Progenitor cell of endocrine pancreas (in vitro differentiated cells): ENCODE measurements around the gene GLRX. TPM values are rescaled to one million over a fixed set of nuclear protein-coding genes. Genes with fewer than 3 reads are reported as not detected.
A peak's percentile ranks its signal among the peaks of the same experiment; 100 is the strongest.

ENCODE experiments used
- DNase-seq: peaks from one replicate; pipeline ENCODE4 v3.0.0; 2021; ENCODE audit warnings: low spot score; ENCODE audit not compliant: unreplicated experiment
- H3K27ac Mint-ChIP-seq: 2 replicates; pipeline ENCODE4 v1.8.0; 2021; ENCODE audit warnings: mild to moderate bottlenecking, moderate library complexity, mixed read lengths
- H3K27me3 Mint-ChIP-seq: 2 replicates; pipeline ENCODE4 v1.8.0; 2021; ENCODE audit warnings: mixed read lengths
- H3K36me3 Mint-ChIP-seq: 2 replicates; pipeline ENCODE4 v1.8.0; 2022; ENCODE audit warnings: mixed read lengths; ENCODE audit not compliant: insufficient read depth
- H3K4me1 Mint-ChIP-seq: 2 replicates; pipeline ENCODE4 v1.8.0; 2021; ENCODE audit warnings: low read depth, mixed read lengths
- H3K4me3 Mint-ChIP-seq: 2 replicates; pipeline ENCODE4 v1.8.0; 2021; ENCODE audit warnings: low read depth, mild to moderate bottlenecking, moderate library complexity, mixed read lengths
- H3K9me3 Mint-ChIP-seq: 2 replicates; pipeline ENCODE4 v1.8.0; 2021; ENCODE audit warnings: low read depth, mixed read lengths
- CTCF ChIP-seq: fragments of 200-600 bp; sonication (generic); IDR thresholded peaks from one replicate; pipeline ENCODE4 v1.5.0; 2021; ENCODE audit warnings: antibody characterized with exemption, mild to moderate bottlenecking; ENCODE audit not compliant: unreplicated experiment
- total RNA-seq: library from RNA; stranded (reverse); gene quantifications from 2 replicates; pipeline ENCODE4 v1.2.1, GENCODE V29; 2021

The GLRX gene
- total RNA-seq, 1 donor from 2014 or later = 12.7 TPM

GRCh38 chr5:95784514-95785302 lies 37.8 kb downstream of the GLRX start:
- H3K27me3 Mint-ChIP-seq = no peaks in the 10 kb centered on the region
- DNase-seq = no peak
- no peaks in the 10 kb centered on the region for H3K9me3 Mint-ChIP-seq
- H3K4me3 Mint-ChIP-seq = no peak overlapping the region
- H3K36me3 Mint-ChIP-seq = peaks cover 27% of the 10 kb centered on the region
- H3K4me1 Mint-ChIP-seq = peaks cover 5% of the 10 kb centered on the region
- no peak overlapping the region for H3K27ac Mint-ChIP-seq
- TF ChIP-seq CTCF = no peak

- no peak overlapping the region for H3K4me3 Mint-ChIP-seq
- H3K36me3 Mint-ChIP-seq = peaks cover 27% of the 10 kb centered on the region
- peaks cover 5% of the 10 kb centered on the region for H3K4me1 Mint-ChIP-seq
- no peaks in the 10 kb centered on the region for H3K9me3 Mint-ChIP-seq
- no peak for TF ChIP-seq CTCF
- DNase-seq = no peak
- H3K27ac Mint-ChIP-seq = no peak overlapping the region
- H3K27me3 Mint-ChIP-seq = no peaks in the 10 kb centered on the region
These were observed 38.9 kb downstream of the GLRX start for GRCh38 chr5:95783661-95784060.

- Mint-ChIP-seq H3K9me3 (no peaks in the 10 kb centered on the region), H3K36me3 (peaks cover 23% of the 10 kb centered on the region), H3K27ac (peak overlapping the region; percentile 33), H3K4me1 (peaks cover 5% of the 10 kb centered on the region), H3K27me3 (no peaks in the 10 kb centered on the region), H3K4me3 (no peak overlapping the region)
- no peak for TF ChIP-seq CTCF
- DNase-seq = no peak
These were observed 40.3 kb downstream of the GLRX start for GRCh38 chr5:95782181-95782580.

- H3K4me1 Mint-ChIP-seq = peaks cover 5% of the 10 kb centered on the region
- no peaks in the 10 kb centered on the region for H3K9me3 Mint-ChIP-seq
- no peak overlapping the region for H3K4me3 Mint-ChIP-seq
- H3K36me3 Mint-ChIP-seq = peaks cover 23% of the 10 kb centered on the region
- H3K27me3 Mint-ChIP-seq = no peaks in the 10 kb centered on the region
- peak overlapping the region; percentile 31 for H3K27ac Mint-ChIP-seq
- DNase-seq = peak; percentile 57
- TF ChIP-seq CTCF = peak; percentile 89
These were observed 41.4 kb downstream of the GLRX start for GRCh38 chr5:95781101-95781583.

- H3K4me3 Mint-ChIP-seq = no peak overlapping the region
- no peak overlapping the region for H3K27ac Mint-ChIP-seq
These were observed 41.9 kb downstream of the GLRX start for GRCh38 chr5:95780597-95780996.

More at GRCh38 chr5:95780597-95780996, 41.9 kb downstream of the GLRX start:
- peaks cover 17% of the 10 kb centered on the region for H3K36me3 Mint-ChIP-seq
- H3K9me3 Mint-ChIP-seq = no peaks in the 10 kb centered on the region
- no peak for TF ChIP-seq CTCF
- H3K4me1 Mint-ChIP-seq = peaks cover 5% of the 10 kb centered on the region
- no peak for DNase-seq
- H3K27me3 Mint-ChIP-seq = no peaks in the 10 kb centered on the region
